ENCODE data around the gene ZBTB7C. TPM values are rescaled to one million over a fixed set of nuclear protein-coding genes. Genes with fewer than 3 reads are reported as not detected.

The ZBTB7C gene
- total RNA-seq, 2 experiments from 2014 or later: not detected

GRCh38 chr18:48080546-48080945 is 328.6 kb downstream of the ZBTB7C start:
- Histone ChIP-seq H3K36me3 (ENCODE audit: insufficient read depth, low read length) (no peaks in the 10 kb centered on the region), H2AFZ (ENCODE audit: low read length) (no peak overlapping the region), H3K9me3 (ENCODE audit: low read length) (no peaks in the 10 kb centered on the region), H3K79me2 (ENCODE audit: insufficient read depth, low read depth, low read length) (no peaks in the 10 kb centered on the region), H4K20me1 (ENCODE audit: insufficient read depth, low read length) (no peaks in the 10 kb centered on the region), H3K4me1 (ENCODE audit: insufficient read depth, low read length, poor library complexity, severe bottlenecking) (no peaks in the 10 kb centered on the region), H3K4me2 (ENCODE audit: low read length) (no peak overlapping the region), H3K9me2 (ENCODE audit: insufficient read depth, low read length) (no peaks in the 10 kb centered on the region), H3K27ac (ENCODE audit: low read depth, low read length, poor library complexity, severe bottlenecking) (no peak overlapping the region), H3K4me3 (ENCODE audit: low read depth, low read length, poor library complexity, severe bottlenecking) (no peak overlapping the region)
- TF ChIP-seq CTCF (conservative IDR thresholded peaks at IDR 0.05; ENCODE audit: low read length) (no peak), EZH2phosphoT487 (IDR thresholded peaks at IDR 0.05; ENCODE audit: borderline replicate concordance, low read depth, low read length) (no peak)
- ChIA-PET CTCF (ENCODE audit: unreplicated experiment) (no interaction called here), POLR2A (no interaction called here)
- intact Hi-C loops (cut with micrococcal nuclease; ENCODE audit: unreplicated experiment): no loop called here
- BruUV-seq (replicated peaks): no TSS peak
- DNase-seq (ENCODE audit: low spot score): no peak

GRCh38 chr18:48079885-48080284 is 329.3 kb downstream of the ZBTB7C start:
- no peak overlapping the region for H2AFZ ChIP-seq (ENCODE audit: low read length)
- no peaks in the 10 kb centered on the region for H3K36me3 ChIP-seq (ENCODE audit: insufficient read depth, low read length)
- no peaks in the 10 kb centered on the region for H3K9me3 ChIP-seq (ENCODE audit: low read length)
- DNase-seq (ENCODE audit: low spot score): no peak
- ChIA-PET POLR2A (no interaction called here), CTCF (ENCODE audit: unreplicated experiment) (no interaction called here)
- H3K4me1 ChIP-seq (ENCODE audit: insufficient read depth, low read length, poor library complexity, severe bottlenecking): no peaks in the 10 kb centered on the region
- TF ChIP-seq EZH2phosphoT487 (IDR thresholded peaks at IDR 0.05; ENCODE audit: borderline replicate concordance, low read depth, low read length): no peak
- no peak for TF ChIP-seq CTCF (conservative IDR thresholded peaks at IDR 0.05; ENCODE audit: low read length)
- BruUV-seq (replicated peaks): no TSS peak
- no peak overlapping the region for H3K4me3 ChIP-seq (ENCODE audit: low read depth, low read length, poor library complexity, severe bottlenecking)
- H3K4me2 ChIP-seq (ENCODE audit: low read length): no peak overlapping the region
- H3K79me2 ChIP-seq (ENCODE audit: insufficient read depth, low read depth, low read length): no peaks in the 10 kb centered on the region
- intact Hi-C loops (cut with micrococcal nuclease; ENCODE audit: unreplicated experiment): no loop called here
- H3K9me2 ChIP-seq (ENCODE audit: insufficient read depth, low read length): no peaks in the 10 kb centered on the region
- H4K20me1 ChIP-seq (ENCODE audit: insufficient read depth, low read length): no peaks in the 10 kb centered on the region
- H3K27ac ChIP-seq (ENCODE audit: low read depth, low read length, poor library complexity, severe bottlenecking): no peak overlapping the region

- no peaks in the 10 kb centered on the region for H3K9me3 ChIP-seq (ENCODE audit: low read length)
- intact Hi-C loops (cut with micrococcal nuclease; ENCODE audit: unreplicated experiment): no loop called here
- H3K4me2 ChIP-seq (ENCODE audit: low read length): no peak overlapping the region
- ChIA-PET POLR2A (interaction anchor here (0.6 kb wide), 1 partner anchor 1544 kb away, joined by 3 read pairs; no protein-coding TSS in a partner anchor), CTCF (ENCODE audit: unreplicated experiment) (no interaction called here)
- no peaks in the 10 kb centered on the region for H3K36me3 ChIP-seq (ENCODE audit: insufficient read depth, low read length)
- H4K20me1 ChIP-seq (ENCODE audit: insufficient read depth, low read length): no peaks in the 10 kb centered on the region
- H3K4me3 ChIP-seq (ENCODE audit: low read depth, low read length, poor library complexity, severe bottlenecking): no peak overlapping the region
- BruUV-seq (replicated peaks): no TSS peak
- H3K79me2 ChIP-seq (ENCODE audit: insufficient read depth, low read depth, low read length): no peaks in the 10 kb centered on the region
- no peak overlapping the region for H2AFZ ChIP-seq (ENCODE audit: low read length)
- H3K4me1 ChIP-seq (ENCODE audit: insufficient read depth, low read length, poor library complexity, severe bottlenecking): no peaks in the 10 kb centered on the region
- H3K9me2 ChIP-seq (ENCODE audit: insufficient read depth, low read length): no peaks in the 10 kb centered on the region
- DNase-seq (ENCODE audit: low spot score): no peak
- no peak for TF ChIP-seq EZH2phosphoT487 (IDR thresholded peaks at IDR 0.05; ENCODE audit: borderline replicate concordance, low read depth, low read length)
- no peak for TF ChIP-seq CTCF (conservative IDR thresholded peaks at IDR 0.05; ENCODE audit: low read length)
- H3K27ac ChIP-seq (ENCODE audit: low read depth, low read length, poor library complexity, severe bottlenecking): no peak overlapping the region
Measured at GRCh38 chr18:48078448-48078847, 330.7 kb downstream of the ZBTB7C start.

All from OCI-LY7 (cell line).